Neural cell (in vitro differentiated cells): ENCODE results near the gene MTMR8. TPM values are rescaled to one million over a fixed set of nuclear protein-coding genes. Genes with fewer than 3 reads are reported as not detected.

Experiments used
- H2AFZ ChIP-seq: fragments of 200-600, 300-800 bp; sonication (generic), shearing (Covaris generic); 2 replicates; pipeline ENCODE4 v1.6.0; 2014; ENCODE audit warnings: low read depth, mild to moderate bottlenecking, antibody characterized with exemption, low read length, moderate library complexity
- H3F3A ChIP-seq: fragments of 200-600 bp; shearing (Covaris generic); 2 replicates; pipeline ENCODE4 v1.6.1; 2016; ENCODE audit warnings: mild to moderate bottlenecking, moderate library complexity, mixed read lengths, antibody characterized with exemption, low read length; ENCODE audit not compliant: insufficient read depth, poor library complexity, severe bottlenecking
- H3K27ac ChIP-seq: fragments of 200-600, 300-800 bp; sonication (generic), shearing (Covaris generic); 2 replicates; pipeline ENCODE4 v1.5.1; 2014; ENCODE audit warnings: mild to moderate bottlenecking, low read length, moderate library complexity
- H3K27me3 ChIP-seq: fragments of 300-800, 200-600 bp; sonication (generic), shearing (Covaris generic); 2 replicates; pipeline ENCODE4 v1.6.0; 2014; ENCODE audit warnings: mild to moderate bottlenecking, low read depth, low read length, moderate library complexity; ENCODE audit not compliant: insufficient read depth
- H3K36me3 ChIP-seq: fragments of 300-800, 200-600 bp; sonication (generic), shearing (Covaris generic); 2 replicates; pipeline ENCODE4 v1.5.1; 2014; ENCODE audit warnings: mild to moderate bottlenecking, antibody characterized with exemption, low read length, moderate library complexity; ENCODE audit not compliant: insufficient read depth
- H3K4me2 ChIP-seq: fragments of 300-800, 200-600 bp; sonication (generic), shearing (Covaris generic); 2 replicates; pipeline ENCODE4 v1.6.0; 2014; ENCODE audit warnings: mild to moderate bottlenecking, low read length
- H3K4me3 ChIP-seq: fragments of 300-800, 200-600 bp; sonication (generic), shearing (Covaris generic); 2 replicates; pipeline ENCODE4 v1.5.1; 2014; ENCODE audit warnings: mild to moderate bottlenecking, low read length, moderate library complexity
- H3K79me2 ChIP-seq: fragments of 200-600 bp; shearing (Covaris generic); replicated peaks from 2 replicates; pipeline ENCODE4 v1.6.0; 2014; ENCODE audit warnings: mild to moderate bottlenecking, low read length, moderate library complexity; ENCODE audit not compliant: insufficient read depth
- H3K9ac ChIP-seq: fragments of 300-800, 200-600 bp; sonication (generic), shearing (Covaris generic); 2 replicates; pipeline ENCODE4 v1.6.1; 2016; ENCODE audit warnings: mild to moderate bottlenecking, low read length, mixed read lengths
- H3K9me2 ChIP-seq: fragments of 200-600 bp; shearing (Covaris generic); 2 replicates; pipeline ENCODE4 v1.6.1; 2016; ENCODE audit warnings: mild to moderate bottlenecking, low read length, mixed read lengths; ENCODE audit not compliant: insufficient read depth
- H3K9me3 ChIP-seq: fragments of 200-600, 300-800 bp; sonication (generic), shearing (Covaris generic); 2 replicates; pipeline ENCODE4 v1.6.1; 2016; ENCODE audit warnings: mild to moderate bottlenecking, mixed run types, low read length, moderate library complexity, mixed read lengths
- H4K20me1 ChIP-seq: fragments of 200-600 bp; shearing (Covaris generic); 2 replicates; pipeline ENCODE4 v1.6.1; 2016; ENCODE audit warnings: mild to moderate bottlenecking, mixed run types; ENCODE audit not compliant: insufficient read depth
- EP300 ChIP-seq: fragments of 450-650 bp; conservative IDR thresholded peaks from 2 replicates; pipeline ENCODE4 v1.6.1; 2014; ENCODE audit warnings: antibody characterized with exemption, mild to moderate bottlenecking, moderate library complexity; ENCODE audit not compliant: poor library complexity, severe bottlenecking
- EZH2 ChIP-seq: fragments of 200-600, 300-800 bp; shearing (Covaris generic), sonication (generic); IDR thresholded peaks from 2 replicates; pipeline ENCODE4 v1.6.1; 2014; ENCODE audit warnings: antibody characterized with exemption, low read length, borderline replicate concordance, mild to moderate bottlenecking; ENCODE audit not compliant: insufficient read depth, poor library complexity, severe bottlenecking
- MXI1 ChIP-seq: fragments of 450-650 bp; conservative IDR thresholded peaks from 2 replicates; pipeline ENCODE4 v1.6.1; 2014; ENCODE audit warnings: antibody characterized with exemption, mild to moderate bottlenecking; ENCODE audit not compliant: poor library complexity, severe bottlenecking
- POLR2AphosphoS5 ChIP-seq: IDR thresholded peaks from 2 replicates; pipeline ENCODE4 v1.6.1; 2012
- RAD21 ChIP-seq: fragments of 450-650 bp; conservative IDR thresholded peaks from 2 replicates; pipeline ENCODE4 v1.6.1; 2014; ENCODE audit warnings: antibody characterized with exemption, mild to moderate bottlenecking, moderate library complexity
- SMC3 ChIP-seq: fragments of 450-650 bp; conservative IDR thresholded peaks from 2 replicates; pipeline ENCODE4 v1.6.1; 2014; ENCODE audit warnings: antibody characterized with exemption, mild to moderate bottlenecking, moderate library complexity; ENCODE audit not compliant: poor library complexity
- TAF1 ChIP-seq: IDR thresholded peaks from 2 replicates; pipeline ENCODE4 v1.6.1; 2012; ENCODE audit warnings: low read depth
- polyA plus RNA-seq: library from polyadenylated mRNA; depleted of rRNA; stranded (reverse); fragments of >200 nt; gene quantifications from 2 replicates; pipeline ENCODE4 v1.2.3, GENCODE V29; 2014
- TF ChIP-seq, protein P1 (sequence below): IDR thresholded peaks from 2 replicates; pipeline ENCODE4 v1.6.1; 2012; ENCODE audit warnings: borderline replicate concordance
- TF ChIP-seq, protein P2 (sequence below): fragments of 450-650 bp; IDR thresholded peaks from 2 replicates; pipeline ENCODE4 v1.5.1; 2014; ENCODE audit warnings: antibody characterized with exemption, mild to moderate bottlenecking, moderate library complexity; ENCODE audit not compliant: poor library complexity, severe bottlenecking

Gene MTMR8
- polyA plus RNA-seq, 1 donor from 2014 or later: 1.8 TPM

DNA sequence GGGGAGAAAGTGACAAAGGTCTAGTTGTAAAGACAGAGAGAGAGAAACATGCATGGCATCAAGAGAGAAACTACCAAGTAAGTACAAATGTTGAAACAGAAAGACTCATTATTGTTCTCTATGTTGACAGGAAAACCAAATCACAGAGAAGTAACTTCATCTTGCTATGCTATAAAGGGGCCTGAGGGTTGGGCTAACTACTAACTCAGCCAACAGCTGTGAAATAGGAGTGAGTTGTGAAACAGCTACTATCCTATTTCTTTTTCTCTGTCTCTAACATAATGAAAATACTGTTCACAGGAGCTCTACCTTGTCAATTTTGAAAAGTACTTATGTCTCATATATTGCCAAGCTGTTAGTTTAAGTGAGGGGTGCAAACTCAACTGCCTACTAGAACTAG is 65.0 kb downstream of the MTMR8 start:
- Histone ChIP-seq H3K27me3 (no peaks in the 10 kb centered on the region), H3K27ac (no peak overlapping the region), H3K4me2 (no peak overlapping the region), H3K4me3 (no peak overlapping the region), H3K9me3 (no peaks in the 10 kb centered on the region), H3F3A (no peaks in the 10 kb centered on the region), H4K20me1 (no peaks in the 10 kb centered on the region), H3K79me2 (no peaks in the 10 kb centered on the region), H3K36me3 (no peaks in the 10 kb centered on the region), H3K9ac (no peak overlapping the region), H2AFZ (no peak overlapping the region), H3K9me2 (no peaks in the 10 kb centered on the region)
- TF ChIP-seq SMC3 (no peak), EP300 (no peak), EZH2 (no peak), TAF1 (no peak), MXI1 (no peak), POLR2AphosphoS5 (no peak)
- TF ChIP-seq, protein P1, sequence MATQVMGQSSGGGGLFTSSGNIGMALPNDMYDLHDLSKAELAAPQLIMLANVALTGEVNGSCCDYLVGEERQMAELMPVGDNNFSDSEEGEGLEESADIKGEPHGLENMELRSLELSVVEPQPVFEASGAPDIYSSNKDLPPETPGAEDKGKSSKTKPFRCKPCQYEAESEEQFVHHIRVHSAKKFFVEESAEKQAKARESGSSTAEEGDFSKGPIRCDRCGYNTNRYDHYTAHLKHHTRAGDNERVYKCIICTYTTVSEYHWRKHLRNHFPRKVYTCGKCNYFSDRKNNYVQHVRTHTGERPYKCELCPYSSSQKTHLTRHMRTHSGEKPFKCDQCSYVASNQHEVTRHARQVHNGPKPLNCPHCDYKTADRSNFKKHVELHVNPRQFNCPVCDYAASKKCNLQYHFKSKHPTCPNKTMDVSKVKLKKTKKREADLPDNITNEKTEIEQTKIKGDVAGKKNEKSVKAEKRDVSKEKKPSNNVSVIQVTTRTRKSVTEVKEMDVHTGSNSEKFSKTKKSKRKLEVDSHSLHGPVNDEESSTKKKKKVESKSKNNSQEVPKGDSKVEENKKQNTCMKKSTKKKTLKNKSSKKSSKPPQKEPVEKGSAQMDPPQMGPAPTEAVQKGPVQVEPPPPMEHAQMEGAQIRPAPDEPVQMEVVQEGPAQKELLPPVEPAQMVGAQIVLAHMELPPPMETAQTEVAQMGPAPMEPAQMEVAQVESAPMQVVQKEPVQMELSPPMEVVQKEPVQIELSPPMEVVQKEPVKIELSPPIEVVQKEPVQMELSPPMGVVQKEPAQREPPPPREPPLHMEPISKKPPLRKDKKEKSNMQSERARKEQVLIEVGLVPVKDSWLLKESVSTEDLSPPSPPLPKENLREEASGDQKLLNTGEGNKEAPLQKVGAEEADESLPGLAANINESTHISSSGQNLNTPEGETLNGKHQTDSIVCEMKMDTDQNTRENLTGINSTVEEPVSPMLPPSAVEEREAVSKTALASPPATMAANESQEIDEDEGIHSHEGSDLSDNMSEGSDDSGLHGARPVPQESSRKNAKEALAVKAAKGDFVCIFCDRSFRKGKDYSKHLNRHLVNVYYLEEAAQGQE: no peak
- TF ChIP-seq, protein P2, sequence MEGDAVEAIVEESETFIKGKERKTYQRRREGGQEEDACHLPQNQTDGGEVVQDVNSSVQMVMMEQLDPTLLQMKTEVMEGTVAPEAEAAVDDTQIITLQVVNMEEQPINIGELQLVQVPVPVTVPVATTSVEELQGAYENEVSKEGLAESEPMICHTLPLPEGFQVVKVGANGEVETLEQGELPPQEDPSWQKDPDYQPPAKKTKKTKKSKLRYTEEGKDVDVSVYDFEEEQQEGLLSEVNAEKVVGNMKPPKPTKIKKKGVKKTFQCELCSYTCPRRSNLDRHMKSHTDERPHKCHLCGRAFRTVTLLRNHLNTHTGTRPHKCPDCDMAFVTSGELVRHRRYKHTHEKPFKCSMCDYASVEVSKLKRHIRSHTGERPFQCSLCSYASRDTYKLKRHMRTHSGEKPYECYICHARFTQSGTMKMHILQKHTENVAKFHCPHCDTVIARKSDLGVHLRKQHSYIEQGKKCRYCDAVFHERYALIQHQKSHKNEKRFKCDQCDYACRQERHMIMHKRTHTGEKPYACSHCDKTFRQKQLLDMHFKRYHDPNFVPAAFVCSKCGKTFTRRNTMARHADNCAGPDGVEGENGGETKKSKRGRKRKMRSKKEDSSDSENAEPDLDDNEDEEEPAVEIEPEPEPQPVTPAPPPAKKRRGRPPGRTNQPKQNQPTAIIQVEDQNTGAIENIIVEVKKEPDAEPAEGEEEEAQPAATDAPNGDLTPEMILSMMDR: no peak

DNA sequence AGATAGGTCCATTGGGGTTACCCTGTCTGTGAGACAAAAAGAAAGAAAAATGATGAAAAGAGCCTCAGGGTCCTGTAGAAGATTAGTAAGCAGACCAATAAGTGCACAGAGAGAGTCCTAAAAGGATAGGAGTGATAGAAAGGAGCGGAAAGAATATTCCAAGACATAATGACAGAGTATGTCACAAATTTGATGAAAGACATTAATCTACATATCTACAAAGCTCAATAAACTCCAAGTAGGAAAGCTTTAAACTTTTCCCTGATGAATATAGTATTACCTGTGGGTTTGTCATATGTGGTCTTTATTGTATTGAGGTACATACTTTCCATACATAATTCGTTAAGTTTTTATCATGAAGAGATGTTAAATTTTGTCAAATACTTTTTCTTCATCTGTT is 73.7 kb downstream of the MTMR8 start:
- no peak overlapping the region for H3K4me2 ChIP-seq

More for the DNA sequence above, 73.7 kb downstream of the MTMR8 start:
- Histone ChIP-seq H4K20me1 (no peaks in the 10 kb centered on the region), H3K4me3 (no peak overlapping the region), H3K27ac (no peak overlapping the region), H3F3A (no peaks in the 10 kb centered on the region), H3K9ac (no peak overlapping the region), H3K9me2 (no peaks in the 10 kb centered on the region), H3K36me3 (no peaks in the 10 kb centered on the region), H3K9me3 (no peaks in the 10 kb centered on the region), H2AFZ (no peak overlapping the region), H3K79me2 (no peaks in the 10 kb centered on the region), H3K27me3 (no peaks in the 10 kb centered on the region)
- TF ChIP-seq RAD21 (no peak), EZH2 (no peak), POLR2AphosphoS5 (no peak), SMC3 (no peak), EP300 (no peak), TAF1 (no peak), MXI1 (no peak)
- TF ChIP-seq, protein P1: no peak
- TF ChIP-seq, protein P2: no peak
